WTC11 (cell line): ENCODE measurements around the gene SIT1. TPM values are rescaled to one million over a fixed set of nuclear protein-coding genes. Genes with fewer than 3 reads are reported as not detected.

Source experiments
- ATAC-seq: fragments of 200-7000 bp; cut with Tn5 transposase; 2 replicates; pipeline ENCODE4 v1.10.0; 2021; ENCODE audit warnings: mild to moderate bottlenecking, moderate library complexity
- CTCF ChIA-PET: fragments of 300-600 bp; sonication (Branson Sonifier 250); formaldehyde crosslinking; loops from one replicate; lab custom pipeline; 2021; ENCODE audit warnings: antibody characterized with exemption; lab: Charles Lee
- POLR2A ChIA-PET: fragments of 350-600 bp; sonication (Branson Sonifier 250); formaldehyde crosslinking; loops from one replicate; lab custom pipeline; 2021; ENCODE audit warnings: antibody characterized with exemption; lab: Charles Lee
- DNase-seq: peaks from one replicate; pipeline ENCODE4 v3.0.0; 2021; ENCODE audit warnings: low spot score
- H3K27ac Mint-ChIP-seq: 2 replicates; pipeline ENCODE4 v1.8.0; 2021; ENCODE audit warnings: mixed read lengths
- H3K27me3 Mint-ChIP-seq: 2 replicates; pipeline ENCODE4 v1.8.0; 2021; ENCODE audit warnings: low read depth, mild to moderate bottlenecking, moderate library complexity, mixed read lengths
- H3K36me3 Mint-ChIP-seq: 2 replicates; pipeline ENCODE4 v1.8.0; 2021; ENCODE audit warnings: mixed read lengths
- H3K4me1 Mint-ChIP-seq: 2 replicates; pipeline ENCODE4 v1.8.0; 2022; ENCODE audit warnings: mixed read lengths
- H3K4me3 Mint-ChIP-seq: 2 replicates; pipeline ENCODE4 v1.8.0; 2021; ENCODE audit warnings: mild to moderate bottlenecking, moderate library complexity, mixed read lengths
- H3K9me3 Mint-ChIP-seq: 2 replicates; pipeline ENCODE4 v1.8.0; 2021; ENCODE audit warnings: mixed read lengths
- AR ChIP-seq: fragments of 250-450 bp; sonication (Bioruptor Pico); IDR thresholded peaks from 2 replicates; pipeline ENCODE4 v1.9.0; 2021; ENCODE audit warnings: mild to moderate bottlenecking
- CBFB ChIP-seq: sonication (generic); formaldehyde crosslinking; IDR thresholded peaks from 2 replicates; pipeline ENCODE4 v1.8.1; 2022; ENCODE audit warnings: mild to moderate bottlenecking, low read depth, missing genetic modification reagents
- CREM ChIP-seq: sonication (generic); formaldehyde crosslinking; IDR thresholded peaks from 2 replicates; pipeline ENCODE4 v1.8.1; 2022; ENCODE audit warnings: mild to moderate bottlenecking, missing genetic modification reagents, moderate library complexity
- ERG ChIP-seq: fragments of 250-450 bp; sonication (Bioruptor Pico); IDR thresholded peaks from 2 replicates; pipeline ENCODE4 v1.8.0; 2021; ENCODE audit warnings: mild to moderate bottlenecking
- FOXJ3 ChIP-seq: sonication (generic); formaldehyde crosslinking; IDR thresholded peaks from 2 replicates; pipeline ENCODE4 v1.9.0; 2021; ENCODE audit warnings: missing genetic modification reagents, mild to moderate bottlenecking, borderline replicate concordance
- HMGA2 ChIP-seq: fragments of 250-450 bp; sonication (Bioruptor Pico); IDR thresholded peaks from 2 replicates; pipeline ENCODE4 v1.4.0; 2021; ENCODE audit warnings: mild to moderate bottlenecking, moderate library complexity
- MXD4 ChIP-seq: fragments of 250-450 bp; sonication (Bioruptor Pico); IDR thresholded peaks from 2 replicates; pipeline ENCODE4 v1.8.0; 2021; ENCODE audit warnings: mild to moderate bottlenecking, moderate library complexity, borderline replicate concordance
- MYBL2 ChIP-seq: sonication (generic); formaldehyde crosslinking; IDR thresholded peaks from 2 replicates; pipeline ENCODE4 v1.8.1; 2023; ENCODE audit warnings: mild to moderate bottlenecking, moderate library complexity, missing genetic modification reagents
- NFE2L1 ChIP-seq: sonication (generic); formaldehyde crosslinking; IDR thresholded peaks from 2 replicates; pipeline ENCODE4 v1.8.1; 2023; ENCODE audit warnings: missing genetic modification reagents
- NFYB ChIP-seq: sonication (generic); formaldehyde crosslinking; conservative IDR thresholded peaks from 2 replicates; pipeline ENCODE4 v1.8.0; 2022; ENCODE audit warnings: low read depth, missing genetic modification reagents
- NR1H2 ChIP-seq: sonication (generic); formaldehyde crosslinking; IDR thresholded peaks from 2 replicates; pipeline ENCODE4 v1.9.0; 2021; ENCODE audit warnings: mild to moderate bottlenecking, moderate library complexity, missing genetic modification reagents
- PRRX2 ChIP-seq: fragments of 250-450 bp; sonication (Bioruptor Pico); IDR thresholded peaks from 2 replicates; pipeline ENCODE4 v1.8.0; 2021; ENCODE audit warnings: mild to moderate bottlenecking
- TEAD4 ChIP-seq: sonication (generic); formaldehyde crosslinking; IDR thresholded peaks from 2 replicates; pipeline ENCODE4 v1.8.0; 2022; ENCODE audit warnings: mild to moderate bottlenecking, missing genetic modification reagents
- USF1 ChIP-seq: sonication (generic); formaldehyde crosslinking; IDR thresholded peaks from 2 replicates; pipeline ENCODE4 v1.8.0; 2022; ENCODE audit warnings: mild to moderate bottlenecking, missing genetic modification reagents
- ZNF416 ChIP-seq: fragments of 250-450 bp; sonication (Bioruptor Pico); IDR thresholded peaks from 2 replicates; pipeline ENCODE4 v1.9.0; 2021; ENCODE audit warnings: mild to moderate bottlenecking, inconsistent platforms
- ZSCAN18 ChIP-seq: fragments of 250-450 bp; sonication (Bioruptor Pico); IDR thresholded peaks from 2 replicates; pipeline ENCODE4 v2.1.2; 2022; ENCODE audit warnings: mild to moderate bottlenecking, moderate library complexity
- total RNA-seq: library from RNA; stranded (reverse); gene quantifications from 3 replicates; pipeline ENCODE4 v1.2.3, GENCODE V29; 2021
- TF ChIP-seq, protein P1 (sequence below): sonication (generic); formaldehyde crosslinking; IDR thresholded peaks from 2 replicates; pipeline ENCODE4 v1.8.0; 2022; ENCODE audit warnings: mild to moderate bottlenecking, missing genetic modification reagents
- TF ChIP-seq, protein P2 (sequence below): sonication (generic); formaldehyde crosslinking; IDR thresholded peaks from 2 replicates; pipeline ENCODE4 v1.8.0; 2023; ENCODE audit warnings: missing genetic modification reagents, mild to moderate bottlenecking, borderline replicate concordance
- TF ChIP-seq, protein P3 (sequence below): sonication (generic); formaldehyde crosslinking; IDR thresholded peaks from 2 replicates; pipeline ENCODE4 v1.8.1; 2022; ENCODE audit warnings: missing genetic modification reagents, borderline replicate concordance
- TF ChIP-seq, protein P4 (sequence below): sonication (generic); formaldehyde crosslinking; conservative IDR thresholded peaks from 2 replicates; pipeline ENCODE4 v1.8.1; 2023; ENCODE audit warnings: mild to moderate bottlenecking, low read depth, missing genetic modification reagents, moderate library complexity

Gene SIT1
- total RNA-seq, 1 experiment from 2014 or later, result 4.1 TPM

DNA sequence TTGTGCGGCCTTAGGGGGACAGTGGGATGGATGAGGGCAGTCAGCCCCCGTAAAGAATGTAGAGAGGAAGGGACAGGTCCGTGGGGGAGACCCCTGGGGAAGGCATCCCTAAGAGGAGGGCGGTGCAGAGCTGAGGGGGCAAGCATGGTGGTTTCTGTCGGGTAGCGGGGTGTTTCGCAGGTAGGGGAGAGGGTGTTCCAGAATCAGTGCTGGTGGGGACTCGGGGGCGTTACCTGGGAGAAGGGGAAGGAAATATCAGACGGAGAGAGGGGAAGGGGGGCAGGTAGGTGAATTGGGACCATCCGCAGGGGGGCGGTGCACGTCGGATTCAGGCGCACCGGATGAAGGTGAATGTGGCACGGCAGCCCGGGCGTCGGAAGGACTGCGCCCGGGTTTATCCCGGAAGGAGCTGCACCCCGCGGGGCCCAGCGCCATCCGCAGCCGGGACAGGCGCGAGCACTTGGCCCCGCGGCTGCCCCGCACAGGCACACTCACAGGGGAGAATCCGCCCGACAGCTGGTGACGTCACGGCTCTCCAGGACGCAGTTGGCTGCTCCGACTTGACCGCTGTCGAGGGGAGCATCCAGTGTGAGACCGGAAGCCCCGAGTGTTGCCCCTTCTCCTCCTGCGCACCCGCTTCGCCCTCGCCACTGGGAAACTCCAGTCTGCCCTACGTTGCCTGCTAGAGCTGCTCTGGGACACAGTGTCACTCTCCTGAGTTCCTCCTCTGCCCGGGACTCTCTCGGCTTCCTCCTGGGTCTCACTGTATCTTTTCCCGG is 33.9 kb downstream of the SIT1 start:
- Mint-ChIP-seq H3K27ac (no peak overlapping the region), H3K4me1 (peaks cover 9% of the 10 kb centered on the region), H3K4me3 (peak overlapping the region; percentile 73), H3K36me3 (no peaks in the 10 kb centered on the region), H3K9me3 (no peaks in the 10 kb centered on the region), H3K27me3 (peaks cover 66% of the 10 kb centered on the region)
- DNase-seq (peak; percentile 66), ATAC-seq (peak; percentile 80)
- ChIA-PET POLR2A (interaction anchor here (0.7 to 1.5 kb wide), 5 partner anchors 9 to 73 kb away, joined by 3 to 4 read pairs (median 3); partner anchors contain the start of genes ARHGEF39 and TESK1), CTCF (interaction anchor here (0.6 to 3.2 kb wide), 23 partner anchors 8 to 1113 kb away, joined by 3 to 36 read pairs (median 4); partner anchors contain the start of genes ARHGEF39, CCDC107, GBA2 and RGP1)
- no peak for TF ChIP-seq CBFB (CRISPR knock-in tag)
- TF ChIP-seq MXD4, result no peak
- TF ChIP-seq TEAD4 (CRISPR knock-in tag), result no peak
- TF ChIP-seq ZSCAN18 (CRISPR knock-in tag), result no peak
- TF ChIP-seq, protein P1, sequence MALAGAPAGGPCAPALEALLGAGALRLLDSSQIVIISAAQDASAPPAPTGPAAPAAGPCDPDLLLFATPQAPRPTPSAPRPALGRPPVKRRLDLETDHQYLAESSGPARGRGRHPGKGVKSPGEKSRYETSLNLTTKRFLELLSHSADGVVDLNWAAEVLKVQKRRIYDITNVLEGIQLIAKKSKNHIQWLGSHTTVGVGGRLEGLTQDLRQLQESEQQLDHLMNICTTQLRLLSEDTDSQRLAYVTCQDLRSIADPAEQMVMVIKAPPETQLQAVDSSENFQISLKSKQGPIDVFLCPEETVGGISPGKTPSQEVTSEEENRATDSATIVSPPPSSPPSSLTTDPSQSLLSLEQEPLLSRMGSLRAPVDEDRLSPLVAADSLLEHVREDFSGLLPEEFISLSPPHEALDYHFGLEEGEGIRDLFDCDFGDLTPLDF (CRISPR knock-in tag), result no peak
- no peak for TF ChIP-seq ERG (CRISPR knock-in tag)
- no peak for TF ChIP-seq PRRX2 (CRISPR knock-in tag)
- TF ChIP-seq ZNF416 (CRISPR knock-in tag), result no peak
- TF ChIP-seq NFYB (CRISPR knock-in tag), result no peak
- TF ChIP-seq USF1, result 0 out of 2 replicates have a peak, but pooled peaks have one; percentile 20
- no peak for TF ChIP-seq FOXJ3
- no peak for TF ChIP-seq NFE2L1
- peak; percentile 69; the same call in 1 of the 2 replicates for TF ChIP-seq CREM
- TF ChIP-seq AR, result no peak
- TF ChIP-seq MYBL2 (CRISPR knock-in tag), result no peak
- TF ChIP-seq, protein P2, sequence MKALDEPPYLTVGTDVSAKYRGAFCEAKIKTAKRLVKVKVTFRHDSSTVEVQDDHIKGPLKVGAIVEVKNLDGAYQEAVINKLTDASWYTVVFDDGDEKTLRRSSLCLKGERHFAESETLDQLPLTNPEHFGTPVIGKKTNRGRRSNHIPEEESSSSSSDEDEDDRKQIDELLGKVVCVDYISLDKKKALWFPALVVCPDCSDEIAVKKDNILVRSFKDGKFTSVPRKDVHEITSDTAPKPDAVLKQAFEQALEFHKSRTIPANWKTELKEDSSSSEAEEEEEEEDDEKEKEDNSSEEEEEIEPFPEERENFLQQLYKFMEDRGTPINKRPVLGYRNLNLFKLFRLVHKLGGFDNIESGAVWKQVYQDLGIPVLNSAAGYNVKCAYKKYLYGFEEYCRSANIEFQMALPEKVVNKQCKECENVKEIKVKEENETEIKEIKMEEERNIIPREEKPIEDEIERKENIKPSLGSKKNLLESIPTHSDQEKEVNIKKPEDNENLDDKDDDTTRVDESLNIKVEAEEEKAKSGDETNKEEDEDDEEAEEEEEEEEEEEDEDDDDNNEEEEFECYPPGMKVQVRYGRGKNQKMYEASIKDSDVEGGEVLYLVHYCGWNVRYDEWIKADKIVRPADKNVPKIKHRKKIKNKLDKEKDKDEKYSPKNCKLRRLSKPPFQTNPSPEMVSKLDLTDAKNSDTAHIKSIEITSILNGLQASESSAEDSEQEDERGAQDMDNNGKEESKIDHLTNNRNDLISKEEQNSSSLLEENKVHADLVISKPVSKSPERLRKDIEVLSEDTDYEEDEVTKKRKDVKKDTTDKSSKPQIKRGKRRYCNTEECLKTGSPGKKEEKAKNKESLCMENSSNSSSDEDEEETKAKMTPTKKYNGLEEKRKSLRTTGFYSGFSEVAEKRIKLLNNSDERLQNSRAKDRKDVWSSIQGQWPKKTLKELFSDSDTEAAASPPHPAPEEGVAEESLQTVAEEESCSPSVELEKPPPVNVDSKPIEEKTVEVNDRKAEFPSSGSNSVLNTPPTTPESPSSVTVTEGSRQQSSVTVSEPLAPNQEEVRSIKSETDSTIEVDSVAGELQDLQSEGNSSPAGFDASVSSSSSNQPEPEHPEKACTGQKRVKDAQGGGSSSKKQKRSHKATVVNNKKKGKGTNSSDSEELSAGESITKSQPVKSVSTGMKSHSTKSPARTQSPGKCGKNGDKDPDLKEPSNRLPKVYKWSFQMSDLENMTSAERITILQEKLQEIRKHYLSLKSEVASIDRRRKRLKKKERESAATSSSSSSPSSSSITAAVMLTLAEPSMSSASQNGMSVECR (CRISPR knock-in tag), result peak; percentile 63; the same call in 1 of the 2 replicates
- TF ChIP-seq HMGA2 (CRISPR knock-in tag), result no peak
- TF ChIP-seq NR1H2 (CRISPR knock-in tag), result no peak
- TF ChIP-seq, protein P3, sequence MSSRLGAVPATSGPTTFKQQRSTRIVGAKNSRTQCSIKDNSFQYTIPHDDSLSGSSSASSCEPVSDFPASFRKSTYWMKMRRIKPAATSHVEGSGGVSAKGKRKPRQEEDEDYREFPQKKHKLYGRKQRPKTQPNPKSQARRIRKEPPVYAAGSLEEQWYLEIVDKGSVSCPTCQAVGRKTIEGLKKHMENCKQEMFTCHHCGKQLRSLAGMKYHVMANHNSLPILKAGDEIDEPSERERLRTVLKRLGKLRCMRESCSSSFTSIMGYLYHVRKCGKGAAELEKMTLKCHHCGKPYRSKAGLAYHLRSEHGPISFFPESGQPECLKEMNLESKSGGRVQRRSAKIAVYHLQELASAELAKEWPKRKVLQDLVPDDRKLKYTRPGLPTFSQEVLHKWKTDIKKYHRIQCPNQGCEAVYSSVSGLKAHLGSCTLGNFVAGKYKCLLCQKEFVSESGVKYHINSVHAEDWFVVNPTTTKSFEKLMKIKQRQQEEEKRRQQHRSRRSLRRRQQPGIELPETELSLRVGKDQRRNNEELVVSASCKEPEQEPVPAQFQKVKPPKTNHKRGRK (CRISPR knock-in tag), result no peak
- TF ChIP-seq, protein P4, sequence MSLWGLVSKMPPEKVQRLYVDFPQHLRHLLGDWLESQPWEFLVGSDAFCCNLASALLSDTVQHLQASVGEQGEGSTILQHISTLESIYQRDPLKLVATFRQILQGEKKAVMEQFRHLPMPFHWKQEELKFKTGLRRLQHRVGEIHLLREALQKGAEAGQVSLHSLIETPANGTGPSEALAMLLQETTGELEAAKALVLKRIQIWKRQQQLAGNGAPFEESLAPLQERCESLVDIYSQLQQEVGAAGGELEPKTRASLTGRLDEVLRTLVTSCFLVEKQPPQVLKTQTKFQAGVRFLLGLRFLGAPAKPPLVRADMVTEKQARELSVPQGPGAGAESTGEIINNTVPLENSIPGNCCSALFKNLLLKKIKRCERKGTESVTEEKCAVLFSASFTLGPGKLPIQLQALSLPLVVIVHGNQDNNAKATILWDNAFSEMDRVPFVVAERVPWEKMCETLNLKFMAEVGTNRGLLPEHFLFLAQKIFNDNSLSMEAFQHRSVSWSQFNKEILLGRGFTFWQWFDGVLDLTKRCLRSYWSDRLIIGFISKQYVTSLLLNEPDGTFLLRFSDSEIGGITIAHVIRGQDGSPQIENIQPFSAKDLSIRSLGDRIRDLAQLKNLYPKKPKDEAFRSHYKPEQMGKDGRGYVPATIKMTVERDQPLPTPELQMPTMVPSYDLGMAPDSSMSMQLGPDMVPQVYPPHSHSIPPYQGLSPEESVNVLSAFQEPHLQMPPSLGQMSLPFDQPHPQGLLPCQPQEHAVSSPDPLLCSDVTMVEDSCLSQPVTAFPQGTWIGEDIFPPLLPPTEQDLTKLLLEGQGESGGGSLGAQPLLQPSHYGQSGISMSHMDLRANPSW, result no peak
